Vagina (tissue), 2 donors: ENCODE measurements around the gene P2RY14. TPM values are rescaled to one million over a fixed set of nuclear protein-coding genes. Genes with fewer than 3 reads are reported as not detected.

Experiments
- DNase-seq, 2 donors: peaks; one replicate each; pipeline ENCODE4 v3.0.0-alpha.2; 2017; ENCODE audit errors: extremely low spot score in 2 of 2
- H3K27ac ChIP-seq: fragments of 200-600 bp; sonication (generic); one replicate; pipeline ENCODE4 v1.5.1; 2019
- H3K27me3 ChIP-seq: fragments of 200-600 bp; sonication (generic); one replicate; pipeline ENCODE4 v1.5.1; 2019
- H3K36me3 ChIP-seq, 2 donors: fragments of 200-600 bp; sonication (generic); one replicate each; pipeline ENCODE4 v1.5.1; 2017 to 2019
- H3K4me1 ChIP-seq: fragments of 200-600 bp; sonication (generic); one replicate; pipeline ENCODE4 v1.5.1; 2019
- H3K4me3 ChIP-seq, 2 donors: fragments of 200-600 bp; sonication (generic); 1 replicate in 1 of 2; 2 replicates in 1 of 2; pipeline ENCODE4 v1.5.1; 2016 to 2019
- H3K9me3 ChIP-seq: fragments of 200-600 bp; sonication (generic); one replicate; pipeline ENCODE4 v1.5.1; 2019
- POLR2A ChIP-seq, 2 donors: fragments of 450-650 bp; IDR thresholded peaks; one replicate each; pipeline ENCODE4 v1.6.1; 2017; ENCODE audit warnings: antibody characterized with exemption in 2 of 2, mild to moderate bottlenecking in 2 of 2, moderate library complexity in 2 of 2
- POLR2AphosphoS5 ChIP-seq, 2 donors: sonication (generic); formaldehyde crosslinking; IDR thresholded peaks; one replicate each; pipeline ENCODE4 v1.9.0; 2017; ENCODE audit warnings: antibody characterized with exemption in 2 of 2, mild to moderate bottlenecking in 2 of 2, low read depth in 1 of 2; ENCODE audit not compliant: insufficient read depth in 1 of 2
- intact Hi-C: fragments of 100-400 bp; cut with DNase I; formaldehyde crosslinking; loops from one replicate; pipeline ENCODE4 v1.15.1; 2023
- total RNA-seq: library from RNA; depleted of rRNA; stranded (reverse); fragments of >200 nt; gene quantifications from one replicate; pipeline ENCODE4 v1.2.3, GENCODE V29; 2016
- TF ChIP-seq, protein P1 (sequence below), 3 experiments: fragments of 450-650 bp in 2 of 3; fragments of 200-600 bp in 1 of 3; sonication (generic) in 1 of 3; IDR thresholded peaks; one replicate each; pipeline ENCODE4 v1.5.1; 2017 to 2019; ENCODE audit warnings: antibody characterized with exemption in 3 of 3, mild to moderate bottlenecking in 2 of 3, moderate library complexity in 2 of 3

The P2RY14 gene
- total RNA-seq, 1 donor from 2014 or later, result 0.49 TPM

DNA sequence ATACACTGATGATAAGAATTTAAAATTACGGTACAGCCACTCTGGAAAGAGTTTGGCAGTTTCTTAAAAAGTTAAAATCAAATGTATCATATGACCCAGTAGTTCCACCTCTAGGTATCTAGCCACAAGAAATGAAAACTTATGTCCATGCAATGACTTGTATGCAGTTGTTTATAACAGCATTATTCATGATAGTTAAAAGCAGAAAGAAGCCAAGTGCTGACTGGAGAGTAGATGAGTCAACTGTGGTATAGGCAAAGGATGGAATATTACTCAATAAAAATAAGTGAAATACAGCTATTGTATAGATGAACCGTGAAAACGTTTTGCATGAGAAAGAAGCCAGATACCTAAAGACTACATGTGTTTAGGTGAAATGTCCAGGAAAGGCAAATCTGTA, 23.4 kb upstream of the P2RY14 start:
- no peaks in the 10 kb centered on the region for H3K36me3 ChIP-seq
- no peak for TF ChIP-seq POLR2A (IDR thresholded peaks at IDR 0.05)
- no peaks in the 10 kb centered on the region for H3K27me3 ChIP-seq
- DNase-seq, result no peak
- H3K27ac ChIP-seq, result no peak overlapping the region
- intact Hi-C loops, result no loop called here
- H3K9me3 ChIP-seq, result no peaks in the 10 kb centered on the region
- peaks cover 17% of the 10 kb centered on the region for H3K4me1 ChIP-seq
- H3K4me3 ChIP-seq, result no peak overlapping the region

- Histone ChIP-seq H3K27ac (no peak overlapping the region), H3K4me3 (no peak overlapping the region), H3K27me3 (no peaks in the 10 kb centered on the region), H3K4me1 (peaks cover 10% of the 10 kb centered on the region), H3K9me3 (no peaks in the 10 kb centered on the region), H3K36me3 (no peaks in the 10 kb centered on the region)
- no peak for DNase-seq
- intact Hi-C loops, result no loop called here
- no peak for TF ChIP-seq POLR2A (IDR thresholded peaks at IDR 0.05)
- TF ChIP-seq POLR2AphosphoS5 (IDR thresholded peaks at IDR 0.05; ENCODE audit: insufficient read depth in 1 of 2, low read depth in 1 of 2), result no peak
- TF ChIP-seq, protein P1, sequence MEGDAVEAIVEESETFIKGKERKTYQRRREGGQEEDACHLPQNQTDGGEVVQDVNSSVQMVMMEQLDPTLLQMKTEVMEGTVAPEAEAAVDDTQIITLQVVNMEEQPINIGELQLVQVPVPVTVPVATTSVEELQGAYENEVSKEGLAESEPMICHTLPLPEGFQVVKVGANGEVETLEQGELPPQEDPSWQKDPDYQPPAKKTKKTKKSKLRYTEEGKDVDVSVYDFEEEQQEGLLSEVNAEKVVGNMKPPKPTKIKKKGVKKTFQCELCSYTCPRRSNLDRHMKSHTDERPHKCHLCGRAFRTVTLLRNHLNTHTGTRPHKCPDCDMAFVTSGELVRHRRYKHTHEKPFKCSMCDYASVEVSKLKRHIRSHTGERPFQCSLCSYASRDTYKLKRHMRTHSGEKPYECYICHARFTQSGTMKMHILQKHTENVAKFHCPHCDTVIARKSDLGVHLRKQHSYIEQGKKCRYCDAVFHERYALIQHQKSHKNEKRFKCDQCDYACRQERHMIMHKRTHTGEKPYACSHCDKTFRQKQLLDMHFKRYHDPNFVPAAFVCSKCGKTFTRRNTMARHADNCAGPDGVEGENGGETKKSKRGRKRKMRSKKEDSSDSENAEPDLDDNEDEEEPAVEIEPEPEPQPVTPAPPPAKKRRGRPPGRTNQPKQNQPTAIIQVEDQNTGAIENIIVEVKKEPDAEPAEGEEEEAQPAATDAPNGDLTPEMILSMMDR (IDR thresholded peaks at IDR 0.05), result no peak
Measured at GRCh38 chr3:151300539-151300938, 22.2 kb upstream of the P2RY14 start.

GRCh38 chr3:151299006-151299405, 20.7 kb upstream of the P2RY14 start:
- no peak overlapping the region for H3K27ac ChIP-seq
- no peaks in the 10 kb centered on the region for H3K36me3 ChIP-seq
- intact Hi-C loops, result no loop called here
- no peaks in the 10 kb centered on the region for H3K4me1 ChIP-seq
- no peaks in the 10 kb centered on the region for H3K27me3 ChIP-seq
- TF ChIP-seq POLR2A (IDR thresholded peaks at IDR 0.05) (no peak), POLR2AphosphoS5 (IDR thresholded peaks at IDR 0.05; ENCODE audit: insufficient read depth in 1 of 2, low read depth in 1 of 2) (no peak)
- TF ChIP-seq, protein P1 (IDR thresholded peaks at IDR 0.05), result no peak
- H3K9me3 ChIP-seq, result no peaks in the 10 kb centered on the region
- no peak for DNase-seq
- H3K4me3 ChIP-seq, result no peak overlapping the region

DNA sequence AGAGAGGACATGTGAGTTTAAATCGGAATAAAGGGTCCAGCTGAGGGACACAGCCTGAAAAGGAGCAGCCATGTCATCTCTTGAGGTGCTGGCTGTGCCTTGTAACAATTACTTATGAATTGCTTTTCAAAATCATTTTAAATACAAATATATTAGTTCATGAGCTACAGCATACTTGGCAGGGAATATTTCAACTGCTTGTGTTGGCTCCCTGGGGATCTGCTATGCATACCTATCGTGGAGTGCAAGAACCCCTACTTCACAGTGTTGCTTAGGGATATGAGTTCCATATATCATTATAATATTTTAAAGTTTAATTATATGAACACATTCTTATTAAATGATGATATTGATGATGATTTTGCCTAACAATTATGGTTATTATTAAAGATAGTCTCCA, 19.1 kb upstream of the P2RY14 start:
- intact Hi-C loops, result no loop called here
- Histone ChIP-seq H3K9me3 (no peaks in the 10 kb centered on the region), H3K4me3 (no peak overlapping the region), H3K4me1 (no peaks in the 10 kb centered on the region), H3K27ac (no peak overlapping the region), H3K36me3 (no peaks in the 10 kb centered on the region), H3K27me3 (no peaks in the 10 kb centered on the region)
- no peak for TF ChIP-seq POLR2A (IDR thresholded peaks at IDR 0.05)
- TF ChIP-seq, protein P1 (IDR thresholded peaks at IDR 0.05), result no peak
- no peak for TF ChIP-seq POLR2AphosphoS5 (IDR thresholded peaks at IDR 0.05; ENCODE audit: insufficient read depth in 1 of 2, low read depth in 1 of 2)
- DNase-seq, result no peak

GRCh38 chr3:151296226-151296625, 17.9 kb upstream of the P2RY14 start:
- H3K9me3 ChIP-seq, result no peaks in the 10 kb centered on the region
- TF ChIP-seq POLR2AphosphoS5 (IDR thresholded peaks at IDR 0.05; ENCODE audit: insufficient read depth in 1 of 2, low read depth in 1 of 2), result no peak
- no peak for TF ChIP-seq POLR2A (IDR thresholded peaks at IDR 0.05)
- TF ChIP-seq, protein P1 (IDR thresholded peaks at IDR 0.05), result no peak
- no peaks in the 10 kb centered on the region for H3K4me1 ChIP-seq
- H3K27ac ChIP-seq, result no peak overlapping the region
- H3K4me3 ChIP-seq, result no peak overlapping the region
- DNase-seq, result no peak
- no peaks in the 10 kb centered on the region for H3K27me3 ChIP-seq
- intact Hi-C loops, result no loop called here
- no peaks in the 10 kb centered on the region for H3K36me3 ChIP-seq

GRCh38 chr3:151293127-151293526, 14.8 kb upstream of the P2RY14 start:
- no peak overlapping the region for H3K4me3 ChIP-seq
- H3K4me1 ChIP-seq, result no peaks in the 10 kb centered on the region
- no peaks in the 10 kb centered on the region for H3K27me3 ChIP-seq
- H3K36me3 ChIP-seq, result no peaks in the 10 kb centered on the region
- DNase-seq, result no peak
- intact Hi-C loops, result no loop called here
- no peak for TF ChIP-seq POLR2AphosphoS5 (IDR thresholded peaks at IDR 0.05; ENCODE audit: insufficient read depth in 1 of 2, low read depth in 1 of 2)
- TF ChIP-seq POLR2A (IDR thresholded peaks at IDR 0.05), result no peak
- TF ChIP-seq, protein P1 (IDR thresholded peaks at IDR 0.05), result no peak
- no peak overlapping the region for H3K27ac ChIP-seq
- no peaks in the 10 kb centered on the region for H3K9me3 ChIP-seq
